ENCODE measurements around the gene RRAS2. TPM values are rescaled to one million over a fixed set of nuclear protein-coding genes. Genes with fewer than 3 reads are reported as not detected.
"Not testable (repeated sequence)": the region's sequence is repeated elsewhere in the genome, so short reads cannot be mapped to it uniquely, and the experiment has no call there.

RRAS2 gene
- 0.60 TPM in 1 of 2 replicates, not detected in the other for total RNA-seq (2014; rRNA removed; shearing (Covaris generic))
- not detected in 2 replicates for total RNA-seq (2022)
- Bru-seq, nascent RNA = percentile 14 among the genes with signal in this experiment
- BruChase-seq, experiment 1, labeled RNA remaining after a 6-hour chase = percentile 16 among the genes with signal in this experiment
- percentile 16 among the genes with signal in this experiment for BruChase-seq, experiment 2, labeled RNA remaining after a 2-hour chase
- long read RNA-seq = 0 reads

GRCh38 chr11:14358729-14359439 is at the start of gene RRAS2:
RRAS2 (minus strand) TSS chr11:14359183; CDS start chr11:14358870, 313 bp downstream.
- no peaks in the 10 kb centered on the region for H3K9me3 ChIP-seq (ENCODE audit: low read length)
- no peaks in the 10 kb centered on the region for H3K79me2 ChIP-seq (ENCODE audit: insufficient read depth, low read depth, low read length)
- no peak within 1 kb of the TSS for H2AFZ ChIP-seq (ENCODE audit: low read length)
- no peaks in the 10 kb centered on the region for H3K4me1 ChIP-seq (ENCODE audit: insufficient read depth, low read length, poor library complexity, severe bottlenecking)
- no peak within 1 kb of the TSS for H3K4me3 ChIP-seq (ENCODE audit: low read depth, low read length, poor library complexity, severe bottlenecking)
- no peak within 1 kb of the TSS for H3K27ac ChIP-seq (ENCODE audit: low read depth, low read length, poor library complexity, severe bottlenecking)
- no peaks in the 10 kb centered on the region for H3K36me3 ChIP-seq (ENCODE audit: insufficient read depth, low read length)
- TF ChIP-seq, protein P1, sequence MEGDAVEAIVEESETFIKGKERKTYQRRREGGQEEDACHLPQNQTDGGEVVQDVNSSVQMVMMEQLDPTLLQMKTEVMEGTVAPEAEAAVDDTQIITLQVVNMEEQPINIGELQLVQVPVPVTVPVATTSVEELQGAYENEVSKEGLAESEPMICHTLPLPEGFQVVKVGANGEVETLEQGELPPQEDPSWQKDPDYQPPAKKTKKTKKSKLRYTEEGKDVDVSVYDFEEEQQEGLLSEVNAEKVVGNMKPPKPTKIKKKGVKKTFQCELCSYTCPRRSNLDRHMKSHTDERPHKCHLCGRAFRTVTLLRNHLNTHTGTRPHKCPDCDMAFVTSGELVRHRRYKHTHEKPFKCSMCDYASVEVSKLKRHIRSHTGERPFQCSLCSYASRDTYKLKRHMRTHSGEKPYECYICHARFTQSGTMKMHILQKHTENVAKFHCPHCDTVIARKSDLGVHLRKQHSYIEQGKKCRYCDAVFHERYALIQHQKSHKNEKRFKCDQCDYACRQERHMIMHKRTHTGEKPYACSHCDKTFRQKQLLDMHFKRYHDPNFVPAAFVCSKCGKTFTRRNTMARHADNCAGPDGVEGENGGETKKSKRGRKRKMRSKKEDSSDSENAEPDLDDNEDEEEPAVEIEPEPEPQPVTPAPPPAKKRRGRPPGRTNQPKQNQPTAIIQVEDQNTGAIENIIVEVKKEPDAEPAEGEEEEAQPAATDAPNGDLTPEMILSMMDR (conservative IDR thresholded peaks at IDR 0.05; ENCODE audit: low read length) = no peak
- no peak for TF ChIP-seq EZH2phosphoT487 (IDR thresholded peaks at IDR 0.05; ENCODE audit: borderline replicate concordance, low read depth, low read length)
- DNase-seq (ENCODE audit: low spot score) = no peak
- no peaks in the 10 kb centered on the region for H3K9me2 ChIP-seq (ENCODE audit: insufficient read depth, low read length)
- POLR2A ChIA-PET = no interaction called here
- CTCF ChIA-PET (ENCODE audit: unreplicated experiment) = no interaction called here
- H4K20me1 ChIP-seq (ENCODE audit: insufficient read depth, low read length) = no peaks in the 10 kb centered on the region
- intact Hi-C loops (cut with micrococcal nuclease; ENCODE audit: unreplicated experiment) = no loop called here
- peak within 1 kb of the TSS; percentile 18; the same call in 1 of the 2 replicates for H3K4me2 ChIP-seq (ENCODE audit: low read length)
- BruUV-seq (replicated peaks) = no TSS peak

DNA sequence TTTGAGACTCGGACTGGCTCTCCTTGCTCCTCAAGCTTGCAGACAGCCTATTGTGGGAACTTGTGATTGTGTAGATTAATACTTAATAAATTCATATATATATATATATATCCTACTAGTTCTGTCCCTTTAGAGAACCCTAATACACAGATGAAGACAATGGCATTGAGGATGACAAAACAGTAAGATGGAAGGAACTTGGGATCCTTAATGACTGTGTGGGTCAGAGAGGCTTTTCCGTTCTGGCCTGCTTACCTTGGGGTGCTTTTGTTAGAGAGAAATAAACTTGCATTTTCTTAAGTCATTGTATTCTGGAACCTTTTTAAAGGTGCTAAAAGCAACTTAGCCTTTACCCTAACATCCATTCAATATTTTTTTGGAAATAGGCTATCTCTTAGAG is 49.6 kb upstream of the RRAS2 start:
- CTCF ChIA-PET (ENCODE audit: unreplicated experiment) = no interaction called here
- H2AFZ ChIP-seq (ENCODE audit: low read length) = no peak overlapping the region
- TF ChIP-seq, protein P1 (conservative IDR thresholded peaks at IDR 0.05; ENCODE audit: low read length) = no peak
- TF ChIP-seq EZH2phosphoT487 (IDR thresholded peaks at IDR 0.05; ENCODE audit: borderline replicate concordance, low read depth, low read length) = no peak
- no peaks in the 10 kb centered on the region for H3K9me2 ChIP-seq (ENCODE audit: insufficient read depth, low read length)
- no peak overlapping the region for H3K27ac ChIP-seq (ENCODE audit: low read depth, low read length, poor library complexity, severe bottlenecking)
- H4K20me1 ChIP-seq (ENCODE audit: insufficient read depth, low read length) = no peaks in the 10 kb centered on the region
- H3K79me2 ChIP-seq (ENCODE audit: insufficient read depth, low read depth, low read length) = no peaks in the 10 kb centered on the region
- no peaks in the 10 kb centered on the region for H3K36me3 ChIP-seq (ENCODE audit: insufficient read depth, low read length)
- no TSS peak for BruUV-seq (replicated peaks)
- no peak overlapping the region for H3K4me2 ChIP-seq (ENCODE audit: low read length)
- no peak overlapping the region for H3K4me3 ChIP-seq (ENCODE audit: low read depth, low read length, poor library complexity, severe bottlenecking)
- no peaks in the 10 kb centered on the region for H3K4me1 ChIP-seq (ENCODE audit: insufficient read depth, low read length, poor library complexity, severe bottlenecking)
- intact Hi-C loops (cut with micrococcal nuclease; ENCODE audit: unreplicated experiment) = no loop called here
- DNase-seq (ENCODE audit: low spot score) = no peak
- POLR2A ChIA-PET = interaction anchor here (0.6 kb wide), 1 partner anchor 969 kb away, joined by 3 read pairs; no protein-coding TSS in a partner anchor
- H3K9me3 ChIP-seq (ENCODE audit: low read length) = no peaks in the 10 kb centered on the region

DNA sequence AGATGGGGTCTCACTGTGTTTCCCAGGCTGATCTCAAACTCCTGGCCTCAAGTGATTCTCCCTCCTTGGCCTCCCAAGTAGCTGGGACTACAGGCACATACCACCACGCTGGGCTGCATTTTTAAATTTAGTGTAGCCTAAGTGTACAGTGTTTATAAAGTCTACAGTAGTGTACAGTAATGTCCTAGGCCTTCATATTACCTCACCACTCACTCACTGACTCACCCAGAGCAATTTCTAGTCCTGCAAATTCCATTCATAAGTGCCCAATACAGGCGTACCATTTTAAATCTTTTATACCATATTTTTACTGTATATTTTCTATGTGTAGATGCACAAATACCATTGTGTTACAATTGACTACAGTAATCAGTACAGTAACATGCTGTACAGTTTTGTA is 47.1 kb upstream of the RRAS2 start:
- H3K4me3 ChIP-seq (ENCODE audit: low read depth, low read length, poor library complexity, severe bottlenecking); H3K4me2 ChIP-seq (ENCODE audit: low read length); H3K4me1 ChIP-seq (ENCODE audit: insufficient read depth, low read length, poor library complexity, severe bottlenecking); H2AFZ ChIP-seq (ENCODE audit: low read length); H3K27ac ChIP-seq (ENCODE audit: low read depth, low read length, poor library complexity, severe bottlenecking); H3K9me2 ChIP-seq (ENCODE audit: insufficient read depth, low read length); DNase-seq (ENCODE audit: low spot score); H4K20me1 ChIP-seq (ENCODE audit: insufficient read depth, low read length); H3K36me3 ChIP-seq (ENCODE audit: insufficient read depth, low read length); intact Hi-C loops (cut with micrococcal nuclease; ENCODE audit: unreplicated experiment); POLR2A ChIA-PET; BruUV-seq (replicated peaks); H3K9me3 ChIP-seq (ENCODE audit: low read length); H3K79me2 ChIP-seq (ENCODE audit: insufficient read depth, low read depth, low read length); CTCF ChIA-PET (ENCODE audit: unreplicated experiment): not testable (repeated sequence)

- intact Hi-C loops (cut with micrococcal nuclease; ENCODE audit: unreplicated experiment); H3K9me3 ChIP-seq (ENCODE audit: low read length); H3K79me2 ChIP-seq (ENCODE audit: insufficient read depth, low read depth, low read length); DNase-seq (ENCODE audit: low spot score); H3K36me3 ChIP-seq (ENCODE audit: insufficient read depth, low read length); H2AFZ ChIP-seq (ENCODE audit: low read length); H3K9me2 ChIP-seq (ENCODE audit: insufficient read depth, low read length); BruUV-seq (replicated peaks); H3K4me3 ChIP-seq (ENCODE audit: low read depth, low read length, poor library complexity, severe bottlenecking); H3K4me2 ChIP-seq (ENCODE audit: low read length); CTCF ChIA-PET (ENCODE audit: unreplicated experiment); H4K20me1 ChIP-seq (ENCODE audit: insufficient read depth, low read length); H3K4me1 ChIP-seq (ENCODE audit: insufficient read depth, low read length, poor library complexity, severe bottlenecking); POLR2A ChIA-PET; H3K27ac ChIP-seq (ENCODE audit: low read depth, low read length, poor library complexity, severe bottlenecking): not testable (repeated sequence)
Observed at GRCh38 chr11:14403528-14403927, 44.5 kb upstream of the RRAS2 start.
